Caco-2 (cell line): ENCODE measurements around the gene ZNF565. TPM values are rescaled to one million over a fixed set of nuclear protein-coding genes. Genes with fewer than 3 reads are reported as not detected.
A peak's percentile ranks its signal among the peaks of the same experiment; 100 is the strongest.

ENCODE experiments used
- Bru-seq: library from RNA; stranded (reverse); fragments of 400-500 nt; gene quantifications from one replicate; lab custom pipeline; 2021; lab: Mats Ljungman, UMichigan
- BruChase-seq, 2 experiments: library from RNA; stranded (reverse); fragments of 400-500 nt; gene quantifications; one replicate each; lab custom pipeline; 2021; lab: Mats Ljungman, UMichigan
- BruUV-seq: library from RNA; stranded (reverse); fragments of 400-500 nt; replicated peaks from 2 replicates; lab custom pipeline; 2021; lab: Mats Ljungman, UMichigan
- CTCF ChIA-PET: fragments of 300-600 bp; sonication (Branson Sonifier 250); formaldehyde crosslinking; loops from one replicate; lab custom pipeline; 2022; ENCODE audit warnings: antibody characterized with exemption; lab: Charles Lee
- POLR2A ChIA-PET: fragments of 300-600 bp; sonication (Branson Sonifier 250); formaldehyde crosslinking; loops from one replicate; lab custom pipeline; 2022; ENCODE audit warnings: antibody characterized with exemption; lab: Charles Lee
- DNase-seq, 2 experiments: peaks; one replicate each; pipeline versions ENCODE4 v3.0.0 to v3.0.0-alpha.2; 2020 to 2022
- H3K27me3 ChIP-seq: replicated peaks from 2 replicates; pipeline ENCODE4 v1.6.0; 2011; ENCODE audit warnings: low read length; ENCODE audit not compliant: control insufficient read depth, insufficient read depth
- H3K36me3 ChIP-seq: 2 replicates; pipeline ENCODE4 v1.5.1; 2011; ENCODE audit warnings: low read length; ENCODE audit not compliant: control insufficient read depth, insufficient read depth
- H3K4me1 ChIP-seq: fragments of 250-450 bp; sonication (Bioruptor Pico); 2 replicates; pipeline ENCODE4 v1.5.1; 2020; ENCODE audit warnings: mild to moderate bottlenecking
- H3K4me3 ChIP-seq: 2 replicates; pipeline ENCODE4 v1.5.1; 2011; ENCODE audit warnings: low read depth, mild to moderate bottlenecking, control low read depth, low read length
- H3K9me3 ChIP-seq: fragments of 250-450 bp; sonication (Bioruptor Pico); 2 replicates; pipeline ENCODE4 v1.5.1; 2020; ENCODE audit warnings: mild to moderate bottlenecking, moderate library complexity
- H3K27ac Mint-ChIP-seq: one replicate; pipeline ENCODE4 v1.8.0; 2022; ENCODE audit warnings: mixed read lengths; ENCODE audit not compliant: unreplicated experiment
- H3K27me3 Mint-ChIP-seq: one replicate; pipeline ENCODE4 v1.8.0; 2022; ENCODE audit warnings: mixed read lengths; ENCODE audit not compliant: insufficient read depth, unreplicated experiment
- H3K36me3 Mint-ChIP-seq: one replicate; pipeline ENCODE4 v1.8.0; 2022; ENCODE audit warnings: mild to moderate bottlenecking, mixed read lengths; ENCODE audit not compliant: insufficient read depth, unreplicated experiment
- H3K4me1 Mint-ChIP-seq: one replicate; pipeline ENCODE4 v1.8.0; 2022; ENCODE audit warnings: low read depth, mixed read lengths; ENCODE audit not compliant: unreplicated experiment
- H3K4me3 Mint-ChIP-seq: one replicate; pipeline ENCODE4 v1.8.0; 2022; ENCODE audit warnings: mild to moderate bottlenecking, moderate library complexity, mixed read lengths; ENCODE audit not compliant: unreplicated experiment
- H3K9me3 Mint-ChIP-seq: one replicate; pipeline ENCODE4 v1.8.0; 2022; ENCODE audit warnings: mixed read lengths; ENCODE audit not compliant: unreplicated experiment
- CTCF ChIP-seq, 2 experiments: fragments of 200-600 bp in 1 of 2; IDR thresholded peaks; 1 replicate in 1 of 2; 2 replicates in 1 of 2; pipeline versions ENCODE4 v1.5.1 to v1.8.0; 2011 to 2022; ENCODE audit warnings: antibody characterized with exemption in 1 of 2, control low read depth in 1 of 2, inconsistent platforms in 1 of 2, low read depth in 1 of 2, low read length in 1 of 2, mild to moderate bottlenecking in 1 of 2, moderate library complexity in 1 of 2; ENCODE audit not compliant: insufficient read depth in 1 of 2, severe bottlenecking in 1 of 2, unreplicated experiment in 1 of 2
- intact Hi-C: fragments of 100-400 bp; cut with micrococcal nuclease; formaldehyde crosslinking; loops from one replicate; pipeline ENCODE4 v1.10.0; 2022; ENCODE audit not compliant: unreplicated experiment
- long read RNA-seq: library from polyadenylated mRNA; stranded (forward); transcript quantifications from one replicate; pipeline ENCODE4 v2.0.0, GENCODE V29; 2022
- total RNA-seq: library from RNA; stranded (reverse); gene quantifications from 2 replicates; pipeline ENCODE4 v1.2.3, GENCODE V29; 2022

Gene ZNF565
- total RNA-seq (3.8 and 4.1 TPM in 2 replicates), Bru-seq, nascent RNA (percentile 43 among the genes with signal in this experiment), BruChase-seq, experiment 1, labeled RNA remaining after a 2-hour chase (percentile 39 among the genes with signal in this experiment), BruChase-seq, experiment 2, labeled RNA remaining after a 6-hour chase (percentile 36 among the genes with signal in this experiment)
- long read RNA-seq, partial matches to known transcripts = 0 of 83 reads
- long read RNA-seq, other reads (novel, unspliced or antisense) = 78 of 83 reads

DNA sequence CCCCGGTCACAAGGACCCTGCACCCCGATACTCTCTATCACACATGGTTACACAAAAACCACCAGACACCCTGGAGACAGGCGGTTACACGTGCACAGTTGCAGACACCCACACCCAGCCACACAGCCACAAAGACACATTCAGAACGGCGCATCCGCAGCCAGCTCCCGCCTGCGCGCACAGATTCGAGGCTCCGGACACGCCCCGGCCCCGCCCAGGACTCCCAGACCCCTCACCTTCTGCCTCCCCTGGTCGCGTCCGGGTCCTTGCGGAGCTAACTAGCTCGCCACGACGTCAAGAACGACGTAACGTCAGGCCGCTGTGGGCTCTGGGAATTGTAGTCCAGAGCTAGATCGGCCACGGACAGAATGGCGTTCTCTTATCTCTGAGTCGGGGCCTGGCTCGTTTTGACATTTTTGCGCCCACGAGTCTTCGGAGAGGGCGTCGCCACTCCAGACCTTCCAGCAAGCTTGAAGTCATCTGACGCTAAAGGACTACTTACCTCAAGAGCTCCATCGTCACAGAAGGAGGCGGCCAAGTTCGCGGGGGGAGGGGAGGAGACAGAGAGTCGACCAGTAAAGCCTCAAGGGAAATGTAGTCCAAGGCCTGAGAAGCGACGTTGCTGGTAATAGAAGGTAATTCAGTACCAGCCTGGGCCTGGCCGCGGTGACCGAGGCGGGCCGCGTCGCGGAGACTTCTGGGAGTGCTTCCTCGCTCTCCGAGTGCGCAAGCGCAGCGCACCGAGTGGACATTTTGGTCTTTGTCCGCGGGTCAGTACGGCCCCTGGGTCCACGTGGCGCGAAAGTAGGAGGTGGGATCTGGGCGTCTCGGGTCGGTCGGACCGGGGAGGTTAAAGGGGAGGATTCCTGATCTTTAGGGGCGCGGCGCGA lies at the start of gene ZNF565, which contains the start of gene ZNF146:
ZNF565 (minus strand) TSS at position 280 of the 890 bp plus-strand sequence. CDS start 12,680 bp downstream, outside the sequence.
ZNF146 (plus strand) TSS at position 721 of the 890 bp plus-strand sequence. CDS start 21,335 bp downstream, outside the sequence.
- no TSS peak for BruUV-seq
- no peaks in the 10 kb centered on the region for H3K36me3 ChIP-seq
- intact Hi-C loops = loop anchor here (1.0 to 10.0 kb wide), 6 partner anchors 75 to 1000 kb away; partner anchors contain the start of genes THAP8, WDR62, ZNF383 and ZNF461
- ChIA-PET POLR2A (interaction anchor here (0.5 to 1.9 kb wide), 13 partner anchors 19 to 1156 kb away, joined by 3 to 9 read pairs (median 4); partner anchors contain the start of genes ALKBH6, CAPNS1, POLR2I and TBCB), CTCF (interaction anchor here (1.5 to 1.7 kb wide), 2 partner anchors 86 to 275 kb away, joined by 3 to 13 read pairs; partner anchors contain the start of gene ZNF566)
- no peak within 1 kb of the TSS for H3K4me3 Mint-ChIP-seq
- H3K9me3 Mint-ChIP-seq = no peaks in the 10 kb centered on the region
- no peak within 1 kb of the TSS for H3K27ac Mint-ChIP-seq
- DNase-seq = peak; percentile 98 to 99
- no peaks in the 10 kb centered on the region for H3K27me3 Mint-ChIP-seq
- no peaks in the 10 kb centered on the region for H3K4me1 Mint-ChIP-seq
- peaks cover 18% of the 10 kb centered on the region for H3K36me3 Mint-ChIP-seq
- no peaks in the 10 kb centered on the region for H3K9me3 ChIP-seq
- H3K27me3 ChIP-seq = no peaks in the 10 kb centered on the region
- H3K4me1 ChIP-seq = no peaks in the 10 kb centered on the region
- TF ChIP-seq CTCF (IDR thresholded peaks at IDR 0.05; ENCODE audit: insufficient read depth in 1 of 2, low read depth in 1 of 2, low read length in 1 of 2, severe bottlenecking in 1 of 2, unreplicated experiment in 1 of 2) = no peak
- peak within 1 kb of the TSS; percentile 79 for H3K4me3 ChIP-seq

DNA sequence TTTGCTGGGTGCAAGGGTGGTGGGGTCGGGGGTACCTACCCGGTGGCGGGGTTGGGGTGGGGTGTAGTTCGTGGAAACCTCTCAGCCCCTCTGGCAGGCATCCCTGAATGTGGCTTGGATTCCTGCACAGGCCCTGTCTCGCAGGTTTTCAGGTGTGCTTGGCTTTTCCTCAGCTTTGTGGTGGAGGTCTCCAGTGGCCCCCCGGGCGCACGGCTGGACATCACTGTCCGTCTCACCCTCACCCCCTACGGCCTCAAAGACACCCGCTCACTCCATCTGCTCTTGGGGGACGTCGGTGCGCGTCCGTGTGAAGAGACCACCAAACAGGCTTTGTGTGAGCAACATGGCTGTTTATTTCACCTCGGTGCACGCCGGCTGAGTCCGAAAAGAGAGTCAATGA lies 44.7 kb upstream of the ZNF565 start:
- no peaks in the 10 kb centered on the region for H3K4me1 Mint-ChIP-seq
- POLR2A ChIA-PET = no interaction called here
- no peaks in the 10 kb centered on the region for H3K9me3 ChIP-seq

More for the DNA sequence above, 44.7 kb upstream of the ZNF565 start:
- Mint-ChIP-seq H3K4me3 (no peak overlapping the region), H3K27me3 (peaks cover 8% of the 10 kb centered on the region), H3K36me3 (no peaks in the 10 kb centered on the region), H3K9me3 (peaks cover 23% of the 10 kb centered on the region), H3K27ac (no peak overlapping the region)
- Histone ChIP-seq H3K4me3 (no peak overlapping the region), H3K36me3 (no peaks in the 10 kb centered on the region), H3K27me3 (no peaks in the 10 kb centered on the region), H3K4me1 (no peaks in the 10 kb centered on the region)
- TF ChIP-seq CTCF (IDR thresholded peaks at IDR 0.05; ENCODE audit: insufficient read depth in 1 of 2, low read depth in 1 of 2, low read length in 1 of 2, severe bottlenecking in 1 of 2, unreplicated experiment in 1 of 2) = no peak
- CTCF ChIA-PET = no interaction called here
- DNase-seq = no peak
- no TSS peak for BruUV-seq
- intact Hi-C loops = no loop called here
